Measurements from ENCODE around the gene CHST8.

- TF ChIP-seq CTCF (IDR thresholded peaks at IDR 0.05; ENCODE audit: insufficient read depth, low read length, poor library complexity, severe bottlenecking) (no peak), EZH2phosphoT487 (conservative IDR thresholded peaks at IDR 0.05; ENCODE audit: low read length) (no peak)
These were observed 77.1 kb downstream of the CHST8 start for GRCh38 chr19:33698576-33699435.
